Mucosa of gallbladder (tissue), 1 donor: ENCODE measurements around the gene PCDHB6. TPM values are rescaled to one million over a fixed set of nuclear protein-coding genes. Genes with fewer than 3 reads are reported as not detected.
"Not testable (repeated sequence)": the region's sequence is repeated elsewhere in the genome, so short reads cannot be mapped to it uniquely, and the experiment has no call there.

ENCODE experiments used
- DNase-seq: peaks from one replicate; pipeline ENCODE4 v3.0.0-alpha.2; 2020; ENCODE audit warnings: low spot score
- total RNA-seq: library from RNA; stranded (reverse); gene quantifications from one replicate; pipeline ENCODE4 v1.2.1, GENCODE V29; 2021
- donor health status: DM: no; HTN: no; CAD: no.

Gene PCDHB6
- total RNA-seq: 0.60 TPM

DNA sequence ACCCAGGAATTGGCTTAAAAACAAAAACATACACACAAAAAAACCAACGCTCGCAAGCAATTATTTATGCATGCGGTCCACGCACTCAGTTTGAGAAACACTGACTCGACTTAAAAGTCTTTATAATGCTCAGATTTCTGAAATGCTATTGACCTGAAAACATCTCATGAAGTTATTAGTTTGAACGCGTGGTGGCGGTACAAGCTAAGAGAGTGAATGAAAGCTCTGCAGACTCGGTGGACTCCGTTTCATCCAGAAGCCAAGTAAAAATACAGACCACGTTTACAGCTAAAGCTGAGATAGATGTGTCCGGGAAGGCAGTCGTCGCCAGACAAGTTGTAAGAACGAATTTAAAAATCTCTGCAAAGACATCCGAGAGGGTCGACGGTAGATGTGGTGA, at the start of gene PCDHB6:
Gene PCDHB6, plus strand, starts transcription at position 246 of the 400 bp plus-strand sequence. CDS start 201 bp downstream, outside the sequence.
- no peak for DNase-seq

DNA sequence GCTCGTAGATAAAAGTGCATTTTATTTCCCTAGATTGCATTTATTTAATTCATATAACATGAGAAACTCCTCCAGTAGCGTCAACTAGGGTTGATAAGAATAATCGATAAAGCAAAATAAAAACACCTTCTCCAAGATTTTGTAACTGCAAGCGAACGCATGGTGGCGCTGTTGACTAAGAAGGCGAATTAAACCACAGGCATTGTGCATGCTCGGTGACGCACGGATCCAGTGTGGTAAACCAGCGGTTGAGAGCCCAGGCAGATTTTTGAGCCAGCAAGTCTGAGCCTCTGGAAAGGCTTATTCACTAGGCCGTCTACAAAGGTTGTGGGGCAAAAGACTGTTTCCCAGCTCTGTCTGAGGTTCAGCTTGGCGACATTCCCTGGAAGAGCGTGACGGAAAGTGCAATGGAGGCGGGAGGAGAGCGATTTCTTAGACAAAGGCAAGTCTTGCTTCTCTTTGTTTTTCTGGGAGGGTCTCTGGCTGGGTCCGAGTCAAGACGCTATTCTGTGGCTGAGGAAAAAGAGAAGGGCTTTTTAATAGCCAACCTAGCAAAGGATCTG, 49.5 kb upstream of the PCDHB6 start, which contains the start of gene PCDHB3:
Gene PCDHB3, plus strand, starts transcription at position 231 of the 563 bp plus-strand sequence. Its CDS starts 177 bp downstream, at position 408.
- DNase-seq: no peak

DNA sequence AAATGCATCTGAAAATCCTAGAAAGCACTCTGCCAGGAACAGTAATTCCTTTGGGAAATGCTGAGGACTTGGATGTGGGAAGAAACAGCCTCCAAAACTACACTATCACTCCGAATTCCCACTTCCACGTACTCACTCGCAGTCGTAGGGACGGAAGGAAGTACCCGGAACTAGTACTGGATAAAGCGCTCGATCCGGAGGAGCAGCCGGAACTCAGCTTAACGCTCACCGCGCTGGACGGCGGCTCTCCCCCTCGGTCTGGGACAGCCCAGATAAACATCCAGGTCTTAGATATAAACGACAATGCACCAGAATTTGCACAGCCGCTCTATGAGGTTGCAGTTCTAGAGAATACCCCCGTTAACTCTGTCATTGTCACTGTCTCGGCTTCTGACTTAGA, 48.8 kb upstream of the PCDHB6 start:
- DNase-seq: no peak

DNA sequence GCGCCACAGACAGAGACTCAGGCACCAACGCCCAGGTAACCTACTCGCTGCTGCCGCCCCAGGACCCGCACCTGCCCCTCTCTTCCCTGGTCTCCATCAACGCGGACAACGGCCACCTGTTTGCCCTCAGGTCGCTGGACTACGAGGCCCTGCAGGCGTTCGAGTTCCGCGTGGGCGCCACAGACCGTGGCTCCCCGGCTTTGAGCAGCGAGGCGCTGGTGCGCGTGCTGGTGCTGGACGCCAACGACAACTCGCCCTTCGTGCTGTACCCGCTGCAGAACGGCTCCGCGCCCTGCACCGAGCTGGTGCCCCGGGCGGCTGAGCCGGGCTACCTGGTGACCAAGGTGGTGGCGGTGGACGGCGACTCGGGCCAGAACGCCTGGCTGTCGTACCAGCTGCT, 47.8 kb upstream of the PCDHB6 start:
- DNase-seq: not testable (repeated sequence)

DNA sequence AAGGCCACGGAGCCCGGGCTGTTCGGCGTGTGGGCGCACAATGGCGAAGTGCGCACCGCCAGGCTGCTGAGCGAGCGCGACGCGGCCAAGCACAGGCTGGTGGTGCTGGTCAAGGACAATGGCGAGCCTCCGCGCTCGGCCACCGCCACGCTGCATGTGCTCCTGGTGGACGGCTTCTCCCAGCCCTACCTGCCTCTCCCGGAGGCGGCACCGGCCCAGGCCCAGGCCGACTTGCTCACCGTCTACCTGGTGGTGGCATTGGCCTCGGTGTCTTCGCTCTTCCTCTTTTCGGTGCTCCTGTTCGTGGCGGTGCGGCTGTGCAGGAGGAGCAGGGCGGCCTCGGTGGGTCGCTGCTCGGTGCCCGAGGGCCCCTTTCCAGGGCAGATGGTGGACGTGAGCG, 47.4 kb upstream of the PCDHB6 start:
- DNase-seq: not testable (repeated sequence)

DNA sequence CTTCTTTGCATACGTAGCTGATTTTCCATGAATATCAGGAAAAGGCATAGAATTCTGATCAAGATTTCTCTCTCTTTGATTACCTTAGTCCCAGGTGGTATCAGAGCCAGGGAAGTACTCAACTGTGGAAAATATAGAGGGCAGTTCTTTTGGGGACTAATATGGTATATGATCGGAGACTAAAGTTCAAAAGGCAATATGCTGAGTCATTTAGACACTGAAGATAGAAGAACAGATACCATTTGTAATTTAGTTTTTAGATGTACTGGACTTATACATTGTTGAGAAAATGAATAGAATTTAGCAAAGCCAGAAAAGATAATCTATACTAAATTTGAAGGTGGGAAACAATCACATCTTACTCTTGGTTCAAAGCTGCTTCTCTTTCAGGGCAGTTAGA, 44.5 kb upstream of the PCDHB6 start:
- DNase-seq: no peak

DNA sequence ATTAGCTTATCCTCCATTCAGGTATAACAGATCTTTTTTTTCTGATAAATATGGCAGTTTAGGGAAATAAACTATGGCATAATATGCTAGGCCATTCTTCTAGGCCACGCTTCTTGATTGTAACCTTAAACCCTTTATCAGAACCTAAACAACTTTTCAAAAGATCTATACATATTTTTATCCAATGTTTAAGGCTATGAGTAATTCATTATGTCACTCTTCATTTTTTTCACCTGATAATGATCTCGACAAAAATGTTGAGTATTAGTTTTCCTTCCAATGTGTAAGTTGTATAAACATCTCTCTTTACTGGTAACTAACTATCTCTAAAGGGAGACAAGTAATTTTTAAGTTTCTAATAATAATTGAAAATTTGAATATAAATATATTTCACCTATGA, 30.6 kb upstream of the PCDHB6 start:
- DNase-seq: no peak

DNA sequence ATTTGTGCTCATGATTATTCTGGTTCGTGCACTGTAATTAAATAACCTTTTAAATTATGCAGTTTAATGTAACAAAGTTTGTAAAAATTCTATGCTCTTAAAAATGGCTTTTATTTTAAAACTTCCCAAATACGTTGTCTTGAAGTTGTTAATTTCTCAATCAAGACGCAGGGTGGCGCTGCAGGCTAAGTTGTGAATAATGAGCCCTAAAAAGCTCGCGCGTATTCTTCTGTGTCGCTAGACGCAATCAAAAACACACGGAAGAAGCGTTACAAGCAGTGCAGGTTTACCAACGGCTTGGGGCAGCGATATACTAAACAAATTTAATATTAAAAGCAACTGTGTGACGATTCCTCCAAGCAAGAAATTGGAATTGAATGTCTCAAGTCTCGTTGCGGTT, 28.3 kb upstream of the PCDHB6 start, which contains the start of gene PCDHB4:
Gene PCDHB4, plus strand, starts transcription at position 256 of the 400 bp plus-strand sequence. CDS start 181 bp downstream, outside the sequence.
- no peak for DNase-seq

DNA sequence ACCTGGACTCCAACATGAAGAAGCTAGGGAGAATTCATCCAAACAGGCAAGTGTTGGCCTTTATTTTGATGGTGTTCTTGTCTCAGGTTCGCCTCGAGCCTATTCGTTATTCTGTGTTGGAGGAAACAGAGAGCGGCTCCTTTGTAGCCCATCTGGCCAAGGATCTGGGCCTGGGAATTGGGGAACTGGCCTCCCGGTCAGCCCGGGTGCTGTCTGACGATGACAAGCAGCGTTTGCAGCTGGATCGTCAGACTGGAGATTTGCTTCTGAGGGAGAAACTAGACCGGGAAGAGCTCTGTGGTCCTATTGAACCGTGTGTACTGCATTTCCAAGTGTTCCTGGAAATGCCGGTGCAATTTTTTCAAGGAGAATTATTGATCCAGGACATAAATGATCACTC, 27.9 kb upstream of the PCDHB6 start:
- no peak for DNase-seq

DNA sequence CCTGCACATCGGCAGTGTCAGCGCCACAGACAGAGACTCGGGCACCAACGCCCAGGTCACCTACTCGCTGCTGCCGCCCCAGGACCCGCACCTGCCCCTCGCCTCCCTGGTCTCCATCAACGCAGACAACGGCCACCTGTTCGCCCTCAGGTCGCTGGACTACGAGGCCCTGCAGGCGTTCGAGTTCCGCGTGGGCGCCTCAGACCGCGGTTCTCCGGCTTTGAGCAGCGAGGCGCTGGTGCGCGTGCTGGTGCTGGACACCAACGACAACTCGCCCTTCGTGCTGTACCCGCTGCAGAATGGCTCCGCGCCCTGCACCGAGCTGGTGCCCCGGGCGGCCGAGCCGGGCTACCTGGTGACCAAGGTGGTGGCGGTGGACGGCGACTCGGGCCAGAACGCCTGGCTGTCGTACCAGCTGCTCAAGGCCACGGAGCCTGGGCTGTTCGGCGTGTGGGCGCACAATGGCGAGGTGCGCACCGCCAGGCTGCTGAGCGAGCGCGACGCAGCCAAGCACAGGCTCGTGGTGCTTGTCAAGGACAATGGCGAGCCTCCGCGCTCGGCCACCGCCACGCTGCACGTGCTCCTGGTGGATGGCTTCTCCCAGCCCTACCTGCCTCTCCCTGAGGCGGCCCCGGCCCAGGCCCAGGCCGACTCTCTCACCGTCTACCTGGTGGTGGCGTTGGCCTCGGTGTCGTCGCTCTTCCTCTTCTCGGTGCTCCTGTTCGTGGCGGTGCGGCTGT, 26.3 kb upstream of the PCDHB6 start:
- not testable (repeated sequence) for DNase-seq

DNA sequence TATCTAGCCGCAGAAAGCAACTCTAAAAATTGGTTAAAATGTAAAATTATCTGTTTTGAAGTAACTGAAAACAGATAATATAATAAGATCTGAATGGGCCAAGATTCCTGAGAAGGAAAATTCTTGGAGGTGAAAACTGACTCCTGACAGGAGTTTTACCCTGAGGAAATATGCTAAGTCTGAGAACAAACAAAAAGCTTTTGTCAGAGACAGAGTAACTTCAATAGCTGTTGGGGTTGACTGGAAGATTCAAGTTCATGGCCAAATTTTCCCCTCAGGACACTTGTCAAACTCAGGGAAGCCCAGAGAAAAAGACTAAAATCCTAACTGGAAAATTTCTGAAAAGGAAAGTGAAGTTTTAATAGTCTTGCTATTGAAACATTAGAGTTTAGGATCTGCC, 22.6 kb upstream of the PCDHB6 start:
- DNase-seq: no peak

DNA sequence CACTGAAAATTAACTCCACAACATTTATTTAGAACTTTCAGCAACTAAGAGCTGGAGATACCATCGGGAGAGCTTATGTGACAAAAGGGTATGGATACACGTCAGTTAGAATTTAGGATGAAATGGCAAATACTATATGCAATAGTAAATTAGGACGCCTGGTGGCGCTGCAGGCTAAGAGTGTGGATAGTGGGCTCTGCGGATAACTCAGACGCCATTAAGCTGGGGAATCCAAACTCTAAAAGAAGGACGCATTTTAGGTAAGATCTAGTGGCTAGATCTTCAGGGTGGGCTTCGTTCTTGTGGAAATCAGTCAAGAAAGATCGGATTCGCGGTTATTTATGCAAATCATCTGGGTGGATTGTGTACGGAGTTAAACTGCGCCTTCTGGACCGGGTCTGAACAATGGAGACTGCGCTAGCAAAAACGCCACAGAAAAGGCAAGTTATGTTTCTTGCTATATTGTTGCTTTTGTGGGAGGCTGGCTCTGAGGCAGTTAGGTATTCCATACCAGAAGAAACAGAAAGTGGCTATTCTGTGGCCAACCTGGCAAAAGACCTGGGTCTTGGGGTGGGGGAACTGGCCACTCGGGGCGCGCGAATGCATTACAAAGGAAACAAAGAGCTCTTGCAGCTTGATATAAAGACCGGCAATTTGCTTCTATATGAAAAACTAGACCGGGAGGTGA, 14.7 kb upstream of the PCDHB6 start, which contains the start of gene PCDHB5:
Gene PCDHB5, plus strand, starts transcription at position 177 of the 688 bp plus-strand sequence. Its CDS starts 229 bp downstream, at position 406.
- DNase-seq: peak; percentile 37

DNA sequence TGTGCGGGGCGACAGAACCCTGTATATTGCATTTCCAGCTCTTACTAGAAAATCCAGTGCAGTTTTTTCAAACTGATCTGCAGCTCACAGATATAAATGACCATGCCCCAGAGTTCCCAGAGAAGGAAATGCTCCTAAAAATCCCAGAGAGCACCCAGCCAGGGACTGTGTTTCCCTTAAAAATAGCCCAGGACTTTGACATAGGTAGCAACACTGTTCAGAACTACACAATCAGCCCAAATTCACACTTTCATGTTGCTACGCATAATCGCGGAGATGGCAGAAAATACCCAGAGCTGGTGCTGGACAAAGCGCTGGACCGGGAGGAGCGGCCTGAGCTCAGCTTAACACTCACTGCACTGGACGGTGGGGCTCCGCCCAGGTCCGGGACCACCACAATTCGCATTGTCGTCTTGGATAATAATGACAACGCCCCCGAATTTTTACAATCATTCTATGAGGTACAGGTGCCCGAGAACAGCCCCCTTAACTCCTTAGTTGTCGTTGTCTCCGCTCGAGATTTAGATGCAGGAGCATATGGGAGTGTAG, 14.1 kb upstream of the PCDHB6 start:
- no peak for DNase-seq

DNA sequence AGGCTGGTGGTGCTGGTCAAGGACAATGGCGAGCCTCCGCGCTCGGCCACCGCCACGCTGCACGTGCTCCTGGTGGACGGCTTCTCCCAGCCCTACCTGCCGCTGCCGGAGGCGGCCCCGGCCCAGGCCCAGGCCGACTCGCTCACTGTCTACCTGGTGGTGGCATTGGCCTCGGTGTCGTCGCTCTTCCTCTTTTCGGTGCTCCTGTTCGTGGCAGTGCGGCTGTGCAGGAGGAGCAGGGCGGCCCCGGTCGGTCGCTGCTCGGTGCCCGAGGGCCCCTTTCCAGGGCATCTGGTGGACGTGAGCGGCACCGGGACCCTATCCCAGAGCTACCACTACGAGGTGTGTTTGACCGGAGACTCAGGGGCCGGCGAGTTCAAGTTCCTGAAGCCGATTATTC, 12.5 kb upstream of the PCDHB6 start:
- not testable (repeated sequence) for DNase-seq

DNA sequence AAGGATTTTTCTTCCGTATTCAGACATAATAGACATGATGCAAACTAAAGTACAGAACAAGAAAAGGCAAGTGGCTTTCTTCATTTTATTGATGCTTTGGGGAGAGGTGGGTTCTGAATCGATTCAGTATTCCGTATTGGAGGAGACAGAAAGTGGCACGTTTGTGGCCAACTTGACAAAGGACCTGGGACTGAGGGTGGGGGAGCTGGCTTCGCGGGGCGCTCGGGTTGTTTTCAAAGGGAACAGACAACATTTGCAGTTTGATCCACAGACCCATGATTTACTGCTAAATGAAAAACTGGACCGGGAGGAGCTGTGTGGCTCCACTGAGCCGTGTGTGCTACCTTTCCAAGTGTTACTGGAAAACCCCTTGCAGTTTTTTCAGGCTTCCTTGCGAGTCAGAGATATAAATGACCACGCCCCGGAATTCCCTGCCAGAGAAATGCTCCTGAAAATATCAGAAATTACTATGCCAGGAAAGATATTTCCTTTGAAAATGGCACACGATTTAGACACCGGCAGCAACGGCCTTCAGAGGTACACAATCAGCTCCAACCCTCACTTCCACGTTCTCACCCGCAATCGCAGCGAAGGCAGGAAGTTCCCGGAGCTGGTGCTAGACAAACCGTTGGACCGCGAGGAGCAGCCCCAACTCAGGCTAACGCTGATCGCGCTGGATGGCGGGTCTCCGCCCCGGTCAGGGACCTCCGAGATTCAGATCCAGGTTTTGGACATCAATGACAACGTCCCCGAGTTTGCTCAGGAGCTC, 551 bp downstream of the PCDHB6 start:
- no peak for DNase-seq

DNA sequence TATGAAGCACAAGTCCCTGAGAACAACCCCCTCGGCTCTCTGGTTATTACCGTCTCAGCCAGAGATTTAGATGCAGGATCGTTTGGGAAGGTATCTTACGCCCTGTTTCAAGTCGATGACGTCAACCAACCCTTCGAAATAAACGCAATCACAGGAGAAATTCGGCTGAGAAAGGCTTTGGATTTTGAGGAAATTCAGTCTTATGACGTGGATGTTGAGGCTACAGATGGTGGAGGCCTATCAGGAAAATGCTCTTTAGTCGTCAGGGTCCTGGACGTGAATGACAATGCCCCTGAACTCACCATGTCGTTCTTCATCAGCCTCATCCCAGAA, 1.1 kb downstream of the PCDHB6 start:
- no peak for DNase-seq

DNA sequence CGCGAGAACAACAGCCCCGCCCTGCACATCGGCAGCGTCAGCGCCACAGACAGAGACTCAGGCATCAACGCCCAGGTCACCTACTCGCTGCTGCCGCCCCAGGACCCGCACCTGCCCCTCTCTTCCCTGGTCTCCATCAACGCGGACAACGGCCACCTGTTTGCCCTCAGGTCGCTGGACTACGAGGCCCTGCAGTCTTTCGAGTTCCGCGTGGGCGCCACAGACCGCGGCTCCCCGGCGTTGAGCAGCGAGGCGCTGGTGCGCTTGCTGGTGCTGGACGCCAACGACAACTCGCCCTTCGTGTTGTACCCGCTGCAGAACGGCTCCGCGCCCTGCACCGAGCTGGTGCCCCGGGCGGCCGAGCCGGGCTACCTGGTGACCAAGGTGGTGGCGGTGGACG, 1.8 kb downstream of the PCDHB6 start:
- DNase-seq: not testable (repeated sequence)

DNA sequence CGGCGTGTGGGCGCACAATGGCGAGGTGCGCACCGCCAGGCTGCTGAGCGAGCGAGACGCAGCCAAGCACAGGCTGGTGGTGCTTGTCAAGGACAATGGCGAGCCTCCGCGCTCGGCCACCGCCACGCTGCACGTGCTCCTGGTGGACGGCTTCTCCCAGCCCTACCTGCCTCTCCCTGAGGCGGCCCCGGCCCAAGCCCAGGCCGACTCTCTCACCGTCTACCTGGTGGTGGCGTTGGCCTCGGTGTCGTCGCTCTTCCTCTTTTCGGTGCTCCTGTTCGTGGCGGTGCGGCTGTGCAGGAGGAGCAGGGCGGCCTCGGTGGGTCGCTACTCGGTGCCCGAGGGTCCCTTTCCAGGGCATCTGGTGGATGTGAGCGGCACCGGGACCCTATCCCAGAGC, 2.2 kb downstream of the PCDHB6 start:
- not testable (repeated sequence) for DNase-seq

DNA sequence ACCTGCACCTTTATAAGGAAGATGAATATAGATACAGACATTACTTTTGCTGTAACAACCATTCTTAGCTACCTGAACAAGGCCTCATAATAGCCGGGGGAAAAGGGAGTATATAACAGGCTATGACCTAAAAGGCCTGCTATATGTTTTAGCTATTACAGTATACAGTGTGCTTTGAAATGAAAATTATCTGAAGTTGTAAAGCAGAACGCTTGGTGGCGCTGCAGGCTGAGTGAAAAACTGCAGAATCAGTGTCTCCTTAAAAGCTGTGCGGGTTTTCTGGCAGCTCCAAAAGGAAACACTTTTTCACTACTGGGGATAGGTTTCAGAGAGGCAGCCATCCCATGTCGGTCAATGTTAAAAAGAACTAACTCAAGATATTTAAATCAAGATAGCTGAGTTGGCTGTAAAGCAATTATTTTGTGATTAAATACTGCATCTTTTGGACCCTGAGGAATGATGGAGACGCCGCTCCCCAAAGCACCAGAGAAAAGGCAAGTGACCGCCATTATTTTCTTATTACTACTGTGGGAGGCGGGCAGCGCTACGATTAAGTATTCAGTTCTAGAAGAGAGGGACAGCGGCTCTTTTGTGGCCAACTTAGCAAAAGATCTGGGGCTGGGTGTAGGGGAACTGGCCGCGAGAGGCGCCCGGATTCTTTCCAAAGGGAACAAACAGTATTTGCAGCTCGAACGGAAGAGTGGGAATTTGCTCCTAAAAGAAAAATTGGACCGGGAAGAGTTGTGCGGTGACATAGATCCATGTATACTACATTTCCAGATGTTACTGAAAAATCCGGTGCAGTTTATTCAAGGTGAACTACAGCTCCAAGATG, 5.9 kb downstream of the PCDHB6 start:
- no peak for DNase-seq

DNA sequence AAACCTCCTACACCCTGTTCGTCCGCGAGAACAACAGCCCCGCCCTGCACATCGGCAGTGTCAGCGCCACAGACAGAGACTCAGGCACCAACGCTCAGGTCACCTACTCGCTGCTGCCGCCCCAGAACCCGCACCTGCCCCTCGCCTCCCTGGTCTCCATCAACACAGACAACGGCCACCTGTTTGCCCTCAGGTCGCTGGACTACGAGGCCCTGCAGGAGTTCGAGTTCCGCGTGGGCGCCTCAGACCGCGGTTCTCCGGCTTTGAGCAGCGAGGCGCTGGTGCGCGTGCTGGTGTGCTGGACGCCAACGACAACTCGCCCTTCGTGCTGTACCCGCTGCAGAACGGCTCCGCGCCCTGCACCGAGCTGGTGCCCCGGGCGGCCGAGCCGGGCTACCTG, 7.5 kb downstream of the PCDHB6 start:
- not testable (repeated sequence) for DNase-seq

DNA sequence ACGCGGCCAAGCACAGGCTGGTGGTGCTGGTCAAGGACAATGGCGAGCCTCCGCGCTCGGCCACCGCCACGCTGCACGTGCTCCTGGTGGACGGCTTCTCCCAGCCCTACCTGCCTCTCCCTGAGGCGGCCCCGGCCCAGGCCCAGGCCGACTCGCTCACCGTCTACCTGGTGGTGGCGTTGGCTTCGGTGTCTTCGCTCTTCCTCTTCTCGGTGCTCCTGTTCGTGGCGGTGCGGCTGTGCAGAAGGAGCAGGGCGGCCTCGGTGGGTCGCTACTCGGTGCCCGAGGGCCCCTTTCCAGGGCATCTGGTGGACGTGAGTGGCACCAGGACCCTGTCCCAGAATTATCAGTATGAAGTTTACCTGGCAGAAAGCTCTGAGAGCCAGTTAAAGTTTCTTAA, 8.0 kb downstream of the PCDHB6 start:
- not testable (repeated sequence) for DNase-seq
